Tibial artery (tissue), 4 donors: Measurements from ENCODE around the gene CROCC2.

Experiments used
- DNase-seq, 2 donors: peaks; one replicate each; pipeline ENCODE4 v3.0.0-alpha.2; 2019
- H3K27ac ChIP-seq, 2 donors: fragments of 200-600 bp; sonication (generic) in 1 of 2; 1 replicate in 1 of 2; 2 replicates in 1 of 2; pipeline ENCODE4 v1.5.1; 2018 to 2019; ENCODE audit warnings: mild to moderate bottlenecking in 1 of 2
- H3K27me3 ChIP-seq, 2 donors: fragments of 200-600 bp; sonication (generic) in 1 of 2; one replicate each; pipeline versions ENCODE4 v1.5.1 to v1.6.0; 2016 to 2019
- H3K36me3 ChIP-seq, 3 donors: fragments of 200-600 bp; sonication (generic) in 2 of 3; one replicate each; pipeline ENCODE4 v1.5.1; 2016 to 2019; ENCODE audit warnings: mild to moderate bottlenecking in 2 of 3
- H3K4me1 ChIP-seq, 4 donors: fragments of 200-600 bp; sonication (generic) in 2 of 4; 1 replicate in 3 of 4; 2 replicates in 1 of 4; pipeline ENCODE4 v1.5.1; 2016 to 2019
- H3K4me3 ChIP-seq, 2 donors: fragments of 200-600 bp; sonication (generic) in 1 of 2; 1 replicate in 1 of 2; 2 replicates in 1 of 2; pipeline ENCODE4 v1.5.1; 2018 to 2019; ENCODE audit warnings: mild to moderate bottlenecking in 2 of 2
- H3K9me3 ChIP-seq, 3 donors: fragments of 200-600 bp; sonication (generic) in 1 of 3; one replicate each; pipeline ENCODE4 v1.5.1; 2016 to 2019
- CTCF ChIP-seq, 2 experiments: fragments of 200-600 bp in 1 of 2; fragments of 450-650 bp in 1 of 2; IDR thresholded peaks; one replicate each; pipeline ENCODE4 v1.5.1; 2017 to 2019; ENCODE audit warnings: antibody characterized with exemption in 2 of 2, mild to moderate bottlenecking in 1 of 2, moderate library complexity in 1 of 2
- intact Hi-C: fragments of 100-400 bp; cut with DNase I; formaldehyde crosslinking; loops from one replicate; pipeline ENCODE4 v1.15.0; 2023; ENCODE audit warnings: low total_unique reads

Gene CROCC2

DNA sequence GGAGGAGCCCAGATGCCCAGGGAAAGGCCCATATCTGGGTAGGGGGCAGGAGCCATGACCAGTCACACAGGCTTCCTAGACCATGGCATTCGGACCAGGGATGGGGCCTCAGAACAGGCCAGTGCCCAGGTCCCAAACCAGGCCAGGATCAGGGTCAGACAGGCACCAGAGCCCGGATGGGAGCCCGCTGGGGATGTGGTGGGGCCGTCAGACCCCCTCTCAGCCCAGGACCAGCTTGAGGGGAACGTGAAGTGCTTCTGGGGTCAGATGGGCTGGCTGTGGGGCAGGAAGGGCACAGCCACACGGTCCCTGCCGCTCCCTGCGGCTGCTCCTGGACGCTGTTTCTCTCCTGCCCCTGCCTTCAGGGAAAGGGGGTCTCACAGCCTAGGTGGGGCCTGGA, 131.4 kb downstream of the CROCC2 start:
- no peak for TF ChIP-seq CTCF (IDR thresholded peaks at IDR 0.05)
- no peak overlapping the region for H3K4me3 ChIP-seq
- peaks cover 0 to 21% of the 10 kb centered on the region in 2 donors for H3K27me3 ChIP-seq
- peaks cover 0 to 18% (median 14%) of the 10 kb centered on the region in 4 donors for H3K4me1 ChIP-seq
- H3K9me3 ChIP-seq = no peaks in the 10 kb centered on the region
- no peak for DNase-seq
- peaks cover 6 to 39% (median 36%) of the 10 kb centered on the region in 3 donors for H3K36me3 ChIP-seq
- intact Hi-C loops = no loop called here
- no peak overlapping the region for H3K27ac ChIP-seq

DNA sequence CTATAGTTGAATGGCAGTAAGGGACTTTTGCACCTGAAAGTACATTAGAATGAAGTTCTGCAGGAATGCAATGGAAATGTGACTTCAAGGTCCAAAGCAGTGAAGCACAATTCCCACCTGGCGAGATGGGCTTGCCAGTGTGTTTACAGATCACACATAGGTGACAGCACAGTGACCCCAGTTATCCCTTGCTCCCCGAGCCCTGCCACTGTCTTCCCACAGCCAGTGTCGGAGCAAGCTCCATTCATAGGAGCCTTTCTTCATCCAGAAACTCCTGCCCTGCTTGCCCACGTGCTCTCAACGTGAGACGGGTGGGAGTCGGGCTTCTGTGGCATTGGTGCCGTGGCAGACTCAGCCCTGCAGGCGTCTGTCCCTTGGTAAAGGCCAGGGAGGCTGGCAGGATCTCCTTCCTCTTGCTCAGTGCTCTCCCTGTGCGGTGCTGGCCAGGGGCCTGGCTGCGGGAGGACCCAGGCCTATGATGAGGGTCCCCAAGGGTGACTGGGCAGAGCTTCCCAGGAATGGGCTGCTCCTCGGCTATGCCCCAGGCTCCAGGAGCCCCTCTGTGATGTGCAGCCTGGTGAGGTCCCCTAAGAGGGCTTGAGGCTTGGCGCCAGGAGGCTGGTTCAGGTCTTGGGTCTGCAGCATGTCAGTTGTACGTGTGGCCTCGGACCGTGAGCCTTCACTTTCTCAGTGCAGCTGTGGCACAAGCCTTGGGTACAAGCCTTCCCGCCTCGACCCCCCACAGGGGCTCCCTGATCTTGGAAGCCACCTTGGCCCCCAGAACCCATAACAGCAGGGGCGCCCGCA, 132.4 kb downstream of the CROCC2 start:
- peaks cover 0 to 21% of the 10 kb centered on the region in 2 donors for H3K27me3 ChIP-seq
- no peaks in the 10 kb centered on the region for H3K9me3 ChIP-seq
- intact Hi-C loops = no loop called here
- H3K4me1 ChIP-seq = peaks cover 0 to 18% (median 14%) of the 10 kb centered on the region in 4 donors
- no peak for DNase-seq
- no peak overlapping the region for H3K4me3 ChIP-seq
- no peak for TF ChIP-seq CTCF (IDR thresholded peaks at IDR 0.05)
- no peak overlapping the region for H3K27ac ChIP-seq
- H3K36me3 ChIP-seq = peaks cover 6 to 35% (median 33%) of the 10 kb centered on the region in 3 donors

GRCh38 chr2:241039416-241039815, 133.3 kb downstream of the CROCC2 start:
- Histone ChIP-seq H3K36me3 (peaks cover 4 to 29% (median 28%) of the 10 kb centered on the region in 3 donors), H3K9me3 (peaks cover 0 to 5% (median 3%) of the 10 kb centered on the region in 3 donors), H3K27ac (no peak overlapping the region), H3K4me3 (no peak overlapping the region), H3K4me1 (peaks cover 0 to 18% (median 14%) of the 10 kb centered on the region in 4 donors), H3K27me3 (peaks cover 0 to 21% of the 10 kb centered on the region in 2 donors)
- intact Hi-C loops = no loop called here
- TF ChIP-seq CTCF (IDR thresholded peaks at IDR 0.05) = no peak
- DNase-seq = no peak

GRCh38 chr2:241040081-241040803, 134.1 kb downstream of the CROCC2 start:
- H3K9me3 ChIP-seq = peaks cover 0 to 11% (median 6%) of the 10 kb centered on the region in 3 donors
- H3K4me1 ChIP-seq = peaks cover 0 to 17% (median 13%) of the 10 kb centered on the region in 4 donors
- intact Hi-C loops = no loop called here
- H3K4me3 ChIP-seq = no peak overlapping the region
- no peak for DNase-seq
- H3K27me3 ChIP-seq = peaks cover 0 to 17% of the 10 kb centered on the region in 2 donors
- H3K36me3 ChIP-seq = peaks cover 6 to 31% (median 27%) of the 10 kb centered on the region in 3 donors
- no peak for TF ChIP-seq CTCF (IDR thresholded peaks at IDR 0.05)
- no peak overlapping the region for H3K27ac ChIP-seq

DNA sequence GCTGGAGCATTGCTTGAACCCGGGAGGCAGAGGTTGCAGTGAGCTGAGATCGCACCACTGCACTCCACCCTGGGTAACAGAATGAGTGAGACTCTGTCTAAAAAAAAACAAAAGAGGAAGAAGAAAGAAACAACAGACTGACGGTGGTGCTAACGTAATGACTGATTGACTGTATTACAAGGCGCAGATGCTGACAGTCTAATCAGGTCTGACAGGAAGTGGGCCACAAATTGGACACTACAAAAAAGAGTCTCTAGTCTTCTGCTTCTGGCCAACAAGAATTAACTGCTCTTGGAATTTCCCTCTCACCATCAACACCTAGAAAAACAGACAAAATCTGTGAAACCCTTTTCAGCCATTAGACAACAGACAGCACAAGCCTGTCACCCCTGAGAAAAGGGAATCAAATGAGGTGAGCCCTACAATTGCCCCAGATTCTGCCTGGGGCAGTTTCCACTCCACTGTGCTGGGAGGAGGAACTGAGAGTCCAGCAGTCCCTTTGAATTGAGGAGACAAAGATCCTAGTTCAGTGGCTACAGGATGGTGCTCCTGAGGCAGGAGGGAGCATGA, 135.5 kb downstream of the CROCC2 start:
- Histone ChIP-seq H3K36me3 (peaks cover 6 to 31% (median 27%) of the 10 kb centered on the region in 3 donors), H3K4me3 (no peak overlapping the region), H3K27ac (no peak overlapping the region), H3K4me1 (peaks cover 0 to 4% (median 2%) of the 10 kb centered on the region in 4 donors), H3K27me3 (peaks cover 0 to 5% of the 10 kb centered on the region in 2 donors), H3K9me3 (peaks cover 0 to 11% (median 6%) of the 10 kb centered on the region in 3 donors)
- DNase-seq = no peak
- TF ChIP-seq CTCF (IDR thresholded peaks at IDR 0.05) = no peak
- intact Hi-C loops = no loop called here
